ENCODE results near the gene USP43. TPM values are rescaled to one million over a fixed set of nuclear protein-coding genes. Genes with fewer than 3 reads are reported as not detected.

USP43 gene
- total and polyA plus RNA-seq, 11 donors = 0.01 to 0.41 (median 0.14) TPM; not detected in 7

DNA sequence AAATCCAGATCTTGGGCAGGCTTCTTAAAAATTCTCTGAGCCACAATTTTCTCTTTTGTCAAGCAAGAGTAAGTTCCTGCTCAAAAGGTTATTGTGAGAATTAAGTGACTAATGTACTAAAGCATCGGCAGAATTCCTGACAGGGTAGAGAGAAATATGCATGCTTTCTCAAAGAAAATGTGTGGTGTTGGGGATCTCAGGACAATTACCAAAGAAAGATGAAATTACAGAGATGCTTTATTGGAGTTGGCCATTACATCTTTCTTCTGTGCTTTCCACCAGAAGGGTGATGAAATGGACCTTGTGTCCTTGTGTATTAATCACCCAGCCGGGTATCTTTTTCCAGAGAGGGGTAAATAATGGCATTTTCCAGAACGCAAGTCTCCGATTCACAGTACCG lies 1.7 kb upstream of the USP43 start:
- Histone ChIP-seq H3K27me3 (peaks cover 11 to 67% (median 38%) of the 10 kb centered on the region in 9 donors), H3K4me3 (no peak overlapping the region), H3K27ac (no peak overlapping the region), H3K36me3 (no peaks in the 10 kb centered on the region), H3K9me3 (no peaks in the 10 kb centered on the region), H3K4me1 (peaks cover 0 to 23% (median 9%) of the 10 kb centered on the region in 12 donors)
- TF ChIP-seq, protein P1, sequence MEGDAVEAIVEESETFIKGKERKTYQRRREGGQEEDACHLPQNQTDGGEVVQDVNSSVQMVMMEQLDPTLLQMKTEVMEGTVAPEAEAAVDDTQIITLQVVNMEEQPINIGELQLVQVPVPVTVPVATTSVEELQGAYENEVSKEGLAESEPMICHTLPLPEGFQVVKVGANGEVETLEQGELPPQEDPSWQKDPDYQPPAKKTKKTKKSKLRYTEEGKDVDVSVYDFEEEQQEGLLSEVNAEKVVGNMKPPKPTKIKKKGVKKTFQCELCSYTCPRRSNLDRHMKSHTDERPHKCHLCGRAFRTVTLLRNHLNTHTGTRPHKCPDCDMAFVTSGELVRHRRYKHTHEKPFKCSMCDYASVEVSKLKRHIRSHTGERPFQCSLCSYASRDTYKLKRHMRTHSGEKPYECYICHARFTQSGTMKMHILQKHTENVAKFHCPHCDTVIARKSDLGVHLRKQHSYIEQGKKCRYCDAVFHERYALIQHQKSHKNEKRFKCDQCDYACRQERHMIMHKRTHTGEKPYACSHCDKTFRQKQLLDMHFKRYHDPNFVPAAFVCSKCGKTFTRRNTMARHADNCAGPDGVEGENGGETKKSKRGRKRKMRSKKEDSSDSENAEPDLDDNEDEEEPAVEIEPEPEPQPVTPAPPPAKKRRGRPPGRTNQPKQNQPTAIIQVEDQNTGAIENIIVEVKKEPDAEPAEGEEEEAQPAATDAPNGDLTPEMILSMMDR (IDR thresholded peaks at IDR 0.05) = no peak
- TF ChIP-seq POLR2A (IDR thresholded peaks at IDR 0.05) = no peak
- no peak for DNase-seq
- no peak for ATAC-seq
- 89 to 95% (median 93%) methylated on average over 5 of the region's 5 CpGs for WGBS, 4 donors
- intact Hi-C loops (cut with DNase I) = loop anchor here in 1 of 10 donors (10.0 kb wide), 1 partner anchor 61 kb away; no protein-coding TSS in a partner anchor

- TF ChIP-seq, protein P1 (IDR thresholded peaks at IDR 0.05) = no peak
- TF ChIP-seq POLR2A (IDR thresholded peaks at IDR 0.05) = no peak
- intact Hi-C loops (cut with DNase I) = loop anchor here in 1 of 10 donors (10.0 kb wide), 1 partner anchor 59 kb away; no protein-coding TSS in a partner anchor
- DNase-seq (peak in 3 of 5 donors; percentile 22 to 61 (median 33)), ATAC-seq (peak in 3 of 4 donors; percentile 58 to 76 (median 75))
- peaks cover 11 to 86% (median 40%) of the 10 kb centered on the region in 9 donors for H3K27me3 ChIP-seq
- H3K27ac ChIP-seq = no peak overlapping the region
- 2 to 8% (median 4%) methylated on average over 17 to 51 of the region's 51 CpGs for WGBS, 4 donors
- H3K9me3 ChIP-seq = no peaks in the 10 kb centered on the region
- H3K36me3 ChIP-seq = no peaks in the 10 kb centered on the region
- peaks cover 0 to 23% (median 9%) of the 10 kb centered on the region in 12 donors for H3K4me1 ChIP-seq
- peak overlapping the region; percentile 25 to 63 (median 49) for H3K4me3 ChIP-seq
These were observed 681 bp downstream of the USP43 start for GRCh38 chr17:9645851-9646545.

- Histone ChIP-seq H3K4me3 (no peak overlapping the region), H3K27me3 (peaks cover 11 to 84% (median 40%) of the 10 kb centered on the region in 9 donors), H3K27ac (no peak overlapping the region), H3K36me3 (no peaks in the 10 kb centered on the region), H3K9me3 (no peaks in the 10 kb centered on the region), H3K4me1 (peaks cover 0 to 23% (median 9%) of the 10 kb centered on the region in 12 donors)
- intact Hi-C loops (cut with DNase I) = loop anchor here in 1 of 10 donors (10.0 kb wide), 1 partner anchor 58 kb away; no protein-coding TSS in a partner anchor
- ATAC-seq (no peak), DNase-seq (no peak)
- no peak for TF ChIP-seq POLR2A (IDR thresholded peaks at IDR 0.05)
- TF ChIP-seq, protein P1 (IDR thresholded peaks at IDR 0.05) = no peak
- WGBS, 4 donors = 35 to 47% (median 42%) methylated on average over 8 of the region's 8 CpGs
These were observed 1.2 kb downstream of the USP43 start for GRCh38 chr17:9646546-9646885.

GRCh38 chr17:9647014-9647413 lies 1.7 kb downstream of the USP43 start:
- Histone ChIP-seq H3K36me3 (no peaks in the 10 kb centered on the region), H3K4me1 (peaks cover 0 to 23% (median 9%) of the 10 kb centered on the region in 12 donors), H3K27me3 (peaks cover 11 to 84% (median 40%) of the 10 kb centered on the region in 9 donors), H3K9me3 (no peaks in the 10 kb centered on the region), H3K27ac (no peak overlapping the region), H3K4me3 (no peak overlapping the region)
- intact Hi-C loops (cut with DNase I) = loop anchor here in 1 of 10 donors (10.0 kb wide), 1 partner anchor 58 kb away; no protein-coding TSS in a partner anchor
- TF ChIP-seq, protein P1 (IDR thresholded peaks at IDR 0.05) = no peak
- TF ChIP-seq POLR2A (IDR thresholded peaks at IDR 0.05) = no peak
- ATAC-seq = no peak
- no peak for DNase-seq
- WGBS, 4 donors = 21 to 40% (median 34%) methylated on average over 4 of the region's 4 CpGs
